Ovary (tissue), 3 donors: Measurements from ENCODE around the gene FRMD5.

ENCODE experiments used
- CTCF ChIP-seq, 3 donors: fragments of 450-650 bp in 2 of 3; fragments of 200-600 bp in 1 of 3; IDR thresholded peaks; one replicate each; pipeline versions ENCODE4 v1.5.1 to v1.8.0; 2016 to 2022; ENCODE audit warnings: antibody characterized with exemption in 3 of 3, mild to moderate bottlenecking in 1 of 3
- POLR2A ChIP-seq: fragments of 450-650 bp; IDR thresholded peaks from one replicate; pipeline ENCODE4 v1.6.1; 2017; ENCODE audit warnings: antibody characterized with exemption, mild to moderate bottlenecking, moderate library complexity
- donor health status: DM: no; HTN: no; CAD: no.

DNA sequence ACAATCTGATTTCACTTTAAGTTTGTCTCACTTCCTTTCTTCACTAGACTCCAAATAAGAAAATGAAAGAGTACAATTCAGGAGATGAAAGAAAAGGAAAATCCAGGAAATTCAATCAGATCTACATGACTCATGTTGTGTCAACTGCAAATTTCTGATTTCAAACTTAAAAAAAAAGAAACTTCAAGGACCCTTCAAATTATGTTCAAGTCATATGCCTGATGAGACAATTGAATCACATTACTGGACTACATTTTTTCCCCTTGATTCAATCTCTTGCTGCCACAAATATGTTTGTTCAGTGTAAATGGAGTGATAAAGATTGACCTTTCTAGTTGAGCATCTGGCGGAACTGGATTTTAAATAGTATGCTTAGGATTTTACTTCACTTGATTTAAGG lies 37.4 kb downstream of the FRMD5 start:
- TF ChIP-seq CTCF (IDR thresholded peaks at IDR 0.05): no peak
- no peak for TF ChIP-seq POLR2A
